Measurements from ENCODE around the gene MAP3K12.
"Not testable (repeated sequence)": the region's sequence is repeated elsewhere in the genome, so short reads cannot be mapped to it uniquely, and the experiment has no call there.

The MAP3K12 gene

DNA sequence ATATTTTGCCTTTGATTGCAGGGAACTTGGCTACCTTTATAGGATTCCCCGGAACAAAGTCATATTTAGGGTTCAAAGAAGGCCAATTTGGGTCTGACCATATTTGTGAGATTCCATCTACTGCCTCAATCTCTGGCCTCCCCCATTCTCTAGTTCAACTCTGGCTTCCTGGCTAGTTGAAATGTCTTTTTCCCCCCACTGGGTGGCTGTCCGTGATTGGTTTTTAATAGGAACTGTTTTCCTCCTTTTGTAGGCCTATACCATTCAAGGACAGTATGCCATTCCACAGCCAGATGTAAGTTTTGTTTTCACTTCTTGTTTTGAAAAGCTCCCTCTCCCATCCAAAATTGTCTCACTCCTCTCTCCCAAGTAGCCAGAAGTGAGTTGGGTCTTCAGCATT is 33.6 kb downstream of the MAP3K12 start:
- DNase-seq: no peak

DNA sequence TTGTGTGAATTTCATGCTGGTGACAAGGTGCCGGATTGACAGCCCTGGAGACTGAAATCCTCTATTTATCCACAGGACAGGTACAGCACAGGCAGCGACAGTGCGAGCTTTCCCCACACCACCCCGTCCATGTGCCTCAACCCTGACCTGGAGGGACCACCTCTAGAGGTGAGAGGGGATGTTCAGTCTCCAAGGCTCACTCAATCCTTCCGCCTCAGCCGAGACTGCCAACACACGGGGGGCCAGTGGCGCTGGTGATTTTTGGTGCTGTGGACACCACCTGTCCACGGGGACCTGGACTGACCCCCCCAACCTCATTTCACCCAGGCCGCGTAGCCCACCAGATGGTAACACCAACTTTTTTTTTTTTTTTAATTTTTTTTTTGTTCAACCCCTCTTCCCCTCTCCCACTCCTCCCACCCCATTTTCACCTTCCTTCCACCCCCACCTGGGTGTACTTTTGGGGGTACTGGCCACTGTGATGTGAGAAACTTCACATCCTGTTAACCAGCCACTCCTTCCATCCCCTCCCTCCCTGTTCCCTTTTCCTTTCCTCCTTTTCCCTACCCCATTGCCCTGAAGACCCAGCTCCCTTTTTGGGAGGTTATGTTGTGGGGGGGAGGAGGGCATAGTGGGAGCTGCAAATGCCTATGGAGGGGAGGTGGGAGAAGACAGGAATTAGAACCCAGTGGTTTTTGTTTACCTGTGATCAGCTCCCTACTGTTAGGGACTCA is 34.4 kb downstream of the MAP3K12 start:
- DNase-seq: no peak

DNA sequence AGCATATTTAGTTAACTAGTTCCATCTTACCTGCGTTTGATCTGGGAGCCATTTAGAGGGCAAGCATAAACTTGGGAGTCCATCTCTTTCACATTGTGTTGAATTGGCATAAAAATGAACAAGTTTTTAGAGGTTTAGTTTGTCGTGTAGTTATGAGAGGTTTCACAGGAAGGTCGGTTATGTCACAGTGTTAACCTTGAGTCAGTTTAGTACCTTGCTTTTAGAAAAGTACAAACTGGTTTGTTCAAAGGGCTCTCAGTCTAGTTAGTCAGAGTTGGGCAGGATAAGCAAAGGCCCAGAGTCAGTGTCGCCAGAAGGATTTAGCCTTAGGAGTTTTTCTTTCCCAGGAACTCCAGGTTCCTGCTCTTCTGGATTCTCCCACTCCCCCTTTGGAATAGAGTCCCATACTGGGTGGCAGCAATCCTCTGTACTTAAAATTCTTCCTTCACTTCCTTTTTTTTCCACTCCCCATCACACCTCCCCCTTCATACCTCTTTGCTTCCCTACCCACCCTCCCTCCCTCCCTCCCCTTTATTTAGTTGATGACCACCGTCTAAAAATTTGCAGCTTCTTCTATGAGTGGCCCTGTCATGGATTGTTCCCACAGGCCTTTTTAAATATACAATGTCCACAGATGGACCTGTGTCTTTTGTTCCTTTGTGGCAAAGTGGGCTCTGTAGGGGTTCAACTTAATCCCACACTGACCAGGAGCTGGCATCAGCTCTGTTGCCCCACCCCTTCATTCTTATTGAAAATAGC is 35.3 kb downstream of the MAP3K12 start:
- no peak for DNase-seq

DNA sequence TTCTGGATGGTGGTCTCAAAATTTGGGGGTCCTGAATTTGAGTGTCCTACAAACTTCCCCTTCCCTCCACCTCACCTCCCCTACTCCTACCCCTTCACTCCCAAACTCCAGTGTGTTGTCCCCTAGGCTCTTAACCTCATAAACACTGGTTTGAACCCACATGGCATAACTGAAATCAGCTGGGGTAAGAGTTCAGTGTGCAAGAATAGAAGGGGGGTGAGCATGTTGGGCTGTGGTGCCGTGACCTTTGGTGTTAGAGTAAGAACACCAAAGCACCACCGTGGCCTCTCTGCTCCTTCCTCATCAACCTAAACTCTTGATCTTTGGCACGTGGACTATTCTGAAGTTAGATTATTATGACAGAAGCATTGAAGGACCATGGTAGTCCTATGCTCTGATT is 36.3 kb downstream of the MAP3K12 start:
- DNase-seq: no peak

DNA sequence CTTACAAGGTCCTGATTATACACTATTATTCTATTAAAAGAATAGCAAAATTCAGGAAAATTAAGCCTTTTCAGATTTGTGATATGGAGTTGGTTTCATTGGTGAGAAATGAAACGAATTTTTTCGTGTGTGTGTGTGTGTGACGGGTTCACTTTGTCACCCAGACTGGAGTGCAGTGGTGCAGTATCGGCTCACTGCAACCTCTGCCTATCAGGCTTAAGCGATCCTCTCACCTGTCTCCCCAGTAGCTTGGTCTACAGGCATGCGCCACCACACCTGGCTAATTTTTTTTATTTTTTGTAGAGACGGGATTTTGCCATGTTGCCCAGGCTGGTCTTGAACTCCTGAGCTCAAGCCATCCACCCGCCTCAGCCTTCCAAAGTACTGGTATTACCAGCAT is 37.7 kb downstream of the MAP3K12 start:
- DNase-seq: no peak

DNA sequence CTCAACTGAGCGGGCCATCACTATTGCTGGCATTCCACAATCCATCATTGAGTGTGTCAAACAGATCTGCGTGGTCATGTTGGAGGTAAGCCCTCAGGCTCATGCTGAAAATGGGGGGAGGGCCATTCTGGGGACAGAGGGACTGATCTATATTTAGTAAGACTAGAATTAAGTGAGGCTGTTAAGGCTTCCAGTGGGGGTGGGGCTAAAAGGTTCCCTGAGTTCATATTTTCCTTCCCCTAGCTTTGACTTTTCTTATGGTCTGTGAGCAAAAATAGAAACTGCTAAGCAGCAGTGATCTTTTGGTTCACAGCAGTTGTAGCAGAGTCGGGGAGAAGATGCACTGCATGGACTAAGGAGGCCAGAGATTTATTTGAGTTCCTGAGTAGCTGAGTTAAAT is 38.2 kb downstream of the MAP3K12 start:
- no peak for DNase-seq

DNA sequence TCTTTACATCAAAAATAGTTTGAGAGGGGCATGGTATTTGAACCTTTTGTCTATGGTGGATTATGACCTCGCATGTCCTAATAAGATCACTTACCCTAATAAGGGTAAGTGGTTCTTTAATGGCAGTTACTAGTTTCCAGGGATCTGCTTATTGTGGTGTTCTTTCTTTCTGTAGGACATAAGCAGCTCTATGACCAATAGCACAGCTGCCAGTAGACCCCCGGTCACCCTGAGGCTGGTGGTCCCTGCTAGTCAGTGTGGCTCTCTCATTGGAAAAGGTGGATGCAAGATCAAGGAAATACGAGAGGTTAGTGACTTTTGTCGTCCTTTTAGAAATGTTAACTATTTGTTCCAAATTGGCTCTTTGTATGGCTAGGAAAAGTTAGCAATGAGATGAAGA is 40.2 kb downstream of the MAP3K12 start:
- DNase-seq: no peak

DNA sequence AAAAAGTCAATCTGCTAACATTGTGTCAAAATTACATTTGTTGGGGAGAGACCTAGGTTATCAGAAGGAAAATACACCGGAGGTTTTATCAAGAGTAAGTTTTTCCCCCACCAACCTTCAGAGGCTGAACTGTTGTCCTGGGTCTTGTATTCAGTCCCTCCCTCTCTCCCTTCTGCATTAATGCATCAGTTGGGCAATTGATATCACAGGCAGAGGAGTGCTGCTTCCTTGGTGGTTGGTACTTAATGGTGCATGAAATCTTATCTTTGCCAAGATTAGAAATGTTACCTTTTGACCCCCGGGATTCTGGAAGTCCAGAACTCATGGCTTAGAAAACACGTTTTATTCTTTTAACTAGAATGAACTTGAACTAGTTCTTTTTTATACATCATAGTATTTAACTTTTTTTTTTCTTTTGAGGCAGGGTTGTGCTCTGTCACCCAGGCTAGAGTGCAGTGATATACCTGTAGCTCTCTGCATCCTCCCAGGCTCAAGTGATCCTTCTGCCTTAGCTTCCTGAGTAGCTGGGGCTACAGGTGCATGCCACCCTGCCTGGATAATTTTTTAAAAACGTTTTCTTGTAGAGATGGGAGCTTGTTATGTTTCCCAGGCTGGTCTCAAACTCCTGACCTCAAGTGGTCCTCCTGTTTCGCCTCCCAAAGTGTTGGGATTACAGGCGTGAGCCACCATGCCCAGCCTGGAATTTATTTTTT is 42.4 kb downstream of the MAP3K12 start:
- no peak for DNase-seq

DNA sequence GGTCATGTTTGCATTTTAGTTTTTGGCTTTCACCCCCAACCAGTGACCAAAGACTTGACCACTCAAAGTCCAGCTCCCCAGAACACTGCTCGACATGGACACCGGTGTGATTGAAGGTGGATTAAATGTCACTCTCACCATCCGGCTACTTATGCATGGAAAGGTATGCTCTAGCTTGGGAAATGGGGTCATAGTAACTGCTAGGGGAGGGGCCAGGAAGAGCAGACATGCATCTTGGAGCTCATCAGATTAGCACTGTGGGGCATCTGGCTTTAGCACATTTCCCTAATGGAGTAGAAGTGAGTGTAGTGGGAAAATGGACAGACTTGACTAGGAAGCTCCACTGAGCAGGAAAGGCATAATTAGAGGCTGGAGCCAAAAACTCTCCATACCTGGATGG is 44.6 kb downstream of the MAP3K12 start:
- DNase-seq: no peak

DNA sequence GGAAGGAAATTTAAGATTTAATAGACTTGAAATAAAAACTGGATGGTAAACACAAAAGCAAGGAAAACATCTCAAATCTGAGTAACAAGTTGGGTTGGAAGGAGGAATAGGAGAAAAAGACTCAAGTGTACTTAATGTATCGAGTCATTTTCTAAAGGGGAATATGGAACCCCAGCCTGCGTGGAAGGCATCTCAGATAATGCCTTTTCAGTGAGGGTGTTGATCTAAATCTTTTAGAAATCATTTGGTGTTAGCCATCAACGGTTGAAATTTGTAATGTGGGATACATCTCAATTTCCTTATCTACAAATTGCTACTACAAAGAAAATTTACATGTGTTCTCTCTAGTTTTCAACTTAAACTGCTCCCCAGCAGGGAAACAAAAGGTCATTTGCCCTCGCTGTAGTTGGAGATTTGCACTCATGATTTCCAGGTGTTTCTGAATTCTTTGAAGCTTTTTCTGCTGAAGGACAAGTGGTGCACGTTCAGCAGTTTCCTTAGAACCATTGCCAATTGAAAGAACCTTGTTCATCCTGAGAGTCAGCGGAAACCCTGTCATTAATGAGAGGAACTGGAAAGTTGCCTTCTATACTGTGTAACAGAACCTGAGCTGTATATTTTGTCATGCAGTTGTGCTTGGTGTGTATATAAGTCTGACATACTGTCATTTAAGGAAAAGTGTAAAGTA is 45.2 kb downstream of the MAP3K12 start:
- DNase-seq: no peak

DNA sequence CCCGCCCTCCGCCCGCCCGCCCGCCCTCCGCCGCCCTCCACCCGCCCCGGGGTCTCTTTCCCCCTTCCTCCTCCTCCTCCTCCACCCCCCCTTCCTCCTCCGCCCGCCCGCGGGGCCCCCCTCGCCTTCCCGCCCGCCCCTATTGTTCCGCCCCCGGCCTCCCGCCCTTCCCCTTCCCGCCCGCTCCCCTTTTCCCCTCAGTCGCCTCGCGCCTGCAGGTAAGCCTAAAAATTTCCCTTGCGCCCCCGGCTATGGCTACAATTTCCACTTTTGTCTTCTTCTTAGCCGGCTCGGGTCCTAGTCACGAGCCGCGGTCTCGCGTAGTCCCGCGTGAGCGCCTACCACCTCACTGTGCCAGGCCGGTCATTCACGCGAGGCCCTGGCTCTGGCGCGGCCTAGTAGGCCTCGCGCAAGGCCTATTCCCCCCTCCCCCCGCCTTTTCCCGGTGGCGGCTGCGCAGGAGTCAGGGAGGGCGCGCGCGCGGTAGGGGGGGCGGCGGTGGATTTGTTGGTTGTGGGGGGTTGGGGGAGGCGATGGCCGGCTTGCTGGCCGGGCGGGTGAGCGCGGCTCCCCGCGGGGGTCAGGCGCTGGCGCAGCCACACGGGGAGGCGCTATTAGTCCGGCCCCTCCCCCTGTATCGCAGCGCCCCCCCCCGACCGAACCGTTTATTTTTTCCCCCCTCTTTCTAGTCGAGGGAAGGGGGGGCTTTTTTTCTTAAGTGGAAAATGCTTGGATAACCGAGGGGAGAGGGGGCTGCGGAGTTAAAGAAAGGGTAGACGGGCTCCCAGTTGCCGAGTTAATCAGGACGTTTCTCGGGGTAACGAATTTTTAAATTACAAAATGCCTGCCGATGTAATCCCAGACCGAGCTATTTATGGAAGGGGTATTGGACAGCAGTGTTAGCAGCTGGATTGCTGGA is 46.8 kb downstream of the MAP3K12 start:
- DNase-seq: peak; percentile 40 to 57

DNA sequence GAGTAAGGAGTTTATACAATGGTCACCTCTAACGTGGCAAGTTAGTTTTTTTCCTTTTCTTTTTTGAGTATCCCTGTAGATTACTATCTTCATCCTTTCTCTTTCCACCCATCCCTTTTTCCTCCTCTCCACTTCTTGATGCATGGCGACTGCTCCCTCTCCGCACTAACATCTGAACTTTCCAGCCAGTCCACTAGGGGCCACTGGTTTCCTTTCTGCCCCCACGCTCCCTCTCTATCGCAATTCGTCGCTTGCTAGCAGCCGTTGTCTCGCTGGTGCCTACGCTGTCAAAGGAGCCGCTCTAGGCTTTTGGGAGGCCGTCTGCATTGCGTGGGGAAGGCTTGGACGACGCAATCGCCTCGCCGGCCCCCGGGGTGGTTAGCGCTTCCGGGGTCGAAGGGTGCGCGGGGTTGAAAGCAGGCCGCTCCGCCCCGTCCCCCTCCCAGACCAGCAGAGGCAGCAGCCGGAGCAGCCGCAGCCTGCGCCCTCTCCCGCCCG is 47.5 kb downstream of the MAP3K12 start, which contains the start of gene PCBP2:
Gene PCBP2, plus strand, starts transcription at position 442 of the 498 bp plus-strand sequence. CDS start 2,699 bp downstream, outside the sequence.
- DNase-seq: peak; percentile 98 to 99

DNA sequence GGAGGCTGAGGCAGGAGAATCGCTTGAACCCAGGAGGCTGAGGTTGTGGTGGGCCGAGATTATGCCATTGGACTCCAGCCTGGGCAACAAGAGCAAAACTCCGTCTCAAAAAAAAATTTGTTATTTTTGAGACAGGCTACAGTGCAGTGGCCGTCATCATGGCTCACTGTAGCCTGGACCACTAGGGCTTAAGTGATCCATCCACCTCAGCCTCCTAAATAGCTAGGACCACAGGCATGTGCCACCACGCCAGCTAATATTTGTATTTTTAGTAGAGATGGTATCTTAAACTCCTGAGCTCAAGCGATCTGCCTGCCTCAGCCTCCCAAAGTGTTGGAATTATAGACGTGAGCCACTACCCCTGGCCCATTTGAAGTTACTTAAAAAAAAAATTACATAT is 48.3 kb downstream of the MAP3K12 start:
- no peak for DNase-seq

DNA sequence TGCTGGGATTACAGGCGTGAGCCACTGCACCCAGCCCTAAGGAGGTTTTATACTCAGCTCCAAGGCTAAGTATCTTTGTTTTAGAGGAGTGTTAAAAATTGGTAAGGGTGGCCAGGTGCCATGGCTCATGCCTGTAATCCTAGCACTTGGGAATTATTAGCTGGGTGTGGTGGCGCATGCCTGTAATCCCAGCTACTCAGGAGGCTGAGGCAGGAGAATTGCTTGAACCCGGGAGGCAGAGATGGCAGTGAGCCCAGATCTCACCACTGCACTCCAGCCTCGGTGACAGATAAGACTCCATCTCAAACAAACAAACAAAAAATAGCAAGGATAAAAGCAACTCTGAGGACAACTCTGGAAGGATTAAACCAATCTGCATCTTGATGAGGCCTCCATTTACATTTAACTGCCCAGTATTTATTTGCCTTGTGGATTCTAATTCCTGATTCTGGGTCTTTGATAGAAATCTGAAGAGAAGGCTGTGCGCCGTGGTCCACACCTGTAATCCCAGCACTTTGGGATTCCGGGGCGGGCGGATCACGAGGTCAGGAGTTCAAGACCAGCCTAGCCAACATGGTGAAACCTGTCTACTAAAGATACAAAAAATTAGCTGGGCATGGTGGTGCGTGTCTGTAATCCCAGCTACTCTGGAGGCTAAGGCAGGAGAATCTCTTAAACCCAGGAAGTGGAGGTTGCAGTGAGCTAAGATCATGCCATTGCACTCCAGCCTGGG is 54.5 kb downstream of the MAP3K12 start:
- not testable (repeated sequence) for DNase-seq

DNA sequence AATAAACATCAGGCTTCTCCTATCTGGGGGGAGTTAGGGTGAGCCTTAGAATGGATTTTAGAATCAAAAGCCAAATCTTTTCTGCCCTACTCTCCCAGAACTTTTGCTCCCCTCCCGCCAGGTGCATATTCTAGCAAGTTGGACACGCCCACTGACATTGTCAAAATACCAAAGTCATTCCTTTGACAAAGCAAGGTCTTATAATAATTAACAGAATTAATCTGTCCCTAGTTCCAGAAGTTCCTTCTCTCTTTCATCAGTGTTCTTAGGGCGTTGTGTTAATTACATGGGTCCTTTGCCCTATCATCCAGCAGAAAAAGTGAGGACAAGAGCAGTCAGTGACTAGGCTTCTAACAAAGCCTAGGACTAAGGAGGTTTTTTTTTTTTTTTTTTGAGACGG is 55.3 kb downstream of the MAP3K12 start:
- no peak for DNase-seq

DNA sequence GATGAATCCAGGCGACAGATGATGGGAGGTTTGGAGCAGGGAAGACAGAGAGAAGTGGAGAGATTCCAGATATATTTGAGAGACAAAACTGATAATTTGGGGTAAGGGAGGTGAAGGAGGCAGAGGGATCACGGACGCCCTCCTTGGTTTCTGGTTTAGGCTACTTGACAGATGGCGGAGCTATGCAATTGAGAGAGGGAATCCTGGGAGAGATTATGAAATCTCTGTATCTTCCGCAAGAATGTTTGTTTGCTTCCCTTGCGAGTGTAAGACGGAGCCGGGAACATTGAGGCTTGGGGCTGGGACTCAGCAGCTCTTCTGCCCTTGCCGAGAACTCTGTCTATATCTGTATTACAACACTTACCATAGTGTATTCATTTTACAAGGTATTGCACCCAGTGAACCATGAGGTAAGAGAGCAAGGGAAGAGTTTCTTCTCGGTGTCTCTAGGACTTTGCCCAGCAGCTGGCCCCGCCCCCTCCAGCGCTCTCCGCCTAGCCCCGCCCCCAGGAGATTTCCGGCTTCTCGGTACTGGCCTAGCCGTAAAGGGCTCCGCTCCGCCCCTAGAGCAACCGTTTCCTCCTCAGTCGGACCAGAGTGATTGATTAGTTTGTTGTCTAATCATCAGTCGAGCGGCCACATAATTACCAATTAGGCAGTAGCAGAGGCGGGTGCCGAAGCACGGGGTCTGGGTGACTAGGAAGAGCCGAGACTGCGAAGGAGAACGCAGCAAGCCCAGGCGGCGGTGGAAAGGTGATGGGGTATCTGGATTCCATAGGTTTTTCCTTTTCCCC is 58.0 kb downstream of the MAP3K12 start, which contains the start of gene PRR13:
Gene PRR13, plus strand, starts transcription at position 695 of the 794 bp plus-strand sequence. CDS start 981 bp downstream, outside the sequence.
- peak; percentile 99 for DNase-seq

DNA sequence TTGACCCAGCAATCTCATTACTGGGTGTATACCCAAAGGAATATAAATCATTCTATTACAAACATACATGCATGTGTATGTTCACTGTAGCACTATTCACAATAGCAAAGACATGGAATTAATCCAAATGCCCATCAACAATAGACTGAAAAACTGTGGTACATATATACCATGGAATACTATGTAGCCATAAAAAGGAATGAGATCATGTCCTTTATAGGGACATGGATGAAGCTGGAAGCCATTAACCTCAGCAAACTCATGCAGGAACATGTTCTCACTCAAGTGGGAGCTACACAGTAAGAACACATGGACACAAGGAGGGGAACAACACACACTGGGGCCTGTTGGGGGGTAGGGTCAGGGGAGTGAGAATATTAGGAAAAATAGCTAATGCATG is 59.7 kb downstream of the MAP3K12 start:
- DNase-seq: not testable (repeated sequence)

DNA sequence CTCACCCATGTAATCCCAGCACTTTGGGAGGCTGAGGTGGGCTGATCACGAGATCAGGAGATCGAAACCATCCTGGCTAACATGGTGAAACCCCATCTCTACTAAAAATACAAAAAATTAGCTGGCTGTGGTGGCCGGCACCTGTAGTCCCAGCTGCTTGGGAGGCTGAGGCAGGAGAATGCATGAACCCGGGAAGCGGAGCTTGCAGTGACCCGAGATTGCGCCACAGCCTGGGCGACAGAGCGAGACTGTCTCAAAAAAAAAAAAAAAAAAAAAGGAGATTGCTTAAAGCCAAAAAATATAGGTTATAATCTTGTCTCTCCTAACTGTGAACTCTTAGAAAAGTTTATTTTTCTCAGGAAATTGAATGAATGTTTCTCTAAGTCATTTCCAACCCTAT is 63.9 kb downstream of the MAP3K12 start:
- not testable (repeated sequence) for DNase-seq

DNA sequence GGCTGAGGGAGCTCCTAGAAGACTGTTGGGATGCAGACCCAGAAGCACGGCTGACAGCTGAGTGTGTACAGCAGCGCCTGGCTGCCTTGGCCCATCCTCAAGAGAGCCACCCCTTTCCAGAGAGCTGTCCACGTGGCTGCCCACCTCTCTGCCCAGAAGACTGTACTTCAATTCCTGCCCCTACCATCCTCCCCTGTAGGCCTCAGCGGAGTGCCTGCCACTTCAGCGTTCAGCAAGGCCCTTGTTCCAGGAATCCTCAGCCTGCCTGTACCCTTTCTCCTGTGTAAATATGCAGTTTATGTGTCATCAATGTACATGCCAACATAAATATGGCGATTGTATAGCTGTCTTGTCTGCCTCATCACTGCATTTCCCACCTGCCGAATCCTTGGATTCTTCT is 68.1 kb downstream of the MAP3K12 start:
- no peak for DNase-seq

DNA sequence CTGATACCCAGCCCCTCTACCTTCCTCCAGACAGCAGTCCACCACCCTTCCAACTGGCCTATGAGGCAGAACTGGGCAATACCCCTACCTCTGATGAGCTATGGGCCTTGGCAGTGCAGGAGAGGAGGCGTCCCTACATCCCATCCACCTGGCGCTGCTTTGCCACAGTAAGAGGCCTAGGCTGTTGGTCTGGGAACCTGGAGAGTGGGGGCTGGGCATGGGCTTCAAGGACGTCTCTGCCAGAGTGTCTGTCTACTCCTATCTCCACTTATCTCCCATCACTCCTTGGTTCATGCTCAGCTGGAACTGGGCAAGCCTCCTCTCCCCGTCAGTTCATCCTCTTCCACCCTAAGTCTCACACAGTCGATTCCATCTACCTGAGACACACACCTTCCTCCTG is 69.1 kb downstream of the MAP3K12 start:
- DNase-seq: no peak

Data from AML-193 (cell line).